Liver (tissue), 9 donors: ENCODE results near the gene HPD. TPM values are rescaled to one million over a fixed set of nuclear protein-coding genes. Genes with fewer than 3 reads are reported as not detected.

Source experiments
- DNase-seq: peaks from one replicate; pipeline ENCODE4 v3.0.0-alpha.2; 2017; ENCODE audit warnings: low spot score
- H3K27ac ChIP-seq, 2 donors: one replicate each; pipeline ENCODE4 v1.7.0; 2013; ENCODE audit warnings: inconsistent platforms in 2 of 2, low read length in 2 of 2, control low read depth in 1 of 2, low read depth in 1 of 2, mild to moderate bottlenecking in 1 of 2
- H3K27me3 ChIP-seq, 4 donors: one replicate each; pipeline versions ENCODE4 v1.6.1 to v1.7.0; 2013; ENCODE audit warnings: low read length in 3 of 4, inconsistent platforms in 1 of 4, mild to moderate bottlenecking in 1 of 4, moderate library complexity in 1 of 4; ENCODE audit not compliant: control insufficient read depth in 4 of 4, insufficient read depth in 4 of 4
- H3K36me3 ChIP-seq, 4 donors: one replicate each; pipeline versions ENCODE4 v1.6.1 to v1.7.0; 2013; ENCODE audit warnings: low read length in 3 of 4, mild to moderate bottlenecking in 3 of 4, low read depth in 1 of 4, moderate library complexity in 1 of 4; ENCODE audit not compliant: control insufficient read depth in 4 of 4, insufficient read depth in 3 of 4
- H3K4me1 ChIP-seq, 4 donors: one replicate each; pipeline versions ENCODE4 v1.6.1 to v1.7.0; 2013; ENCODE audit warnings: low read length in 3 of 4, mild to moderate bottlenecking in 3 of 4, moderate library complexity in 1 of 4; ENCODE audit not compliant: control insufficient read depth in 4 of 4, insufficient read depth in 4 of 4
- H3K4me3 ChIP-seq, 3 donors: one replicate each; pipeline versions ENCODE4 v1.6.1 to v1.7.0; 2013; ENCODE audit warnings: low read length in 3 of 3, control low read depth in 1 of 3, low read depth in 1 of 3, mild to moderate bottlenecking in 1 of 3
- H3K9ac ChIP-seq, 2 donors: one replicate each; pipeline ENCODE4 v1.7.0; 2013; ENCODE audit warnings: low read length in 2 of 2, mild to moderate bottlenecking in 2 of 2, moderate library complexity in 2 of 2, control low read depth in 1 of 2, low read depth in 1 of 2
- H3K9me3 ChIP-seq, 4 donors: one replicate each; pipeline versions ENCODE4 v1.6.1 to v1.7.0; 2013; ENCODE audit warnings: low read length in 3 of 4; ENCODE audit not compliant: control insufficient read depth in 4 of 4
- CTCF ChIP-seq: fragments of 150-350 bp; IDR thresholded peaks from 2 replicates; pipeline ENCODE4 v1.5.1; 2017; ENCODE audit warnings: improper control_type of control experiment, low read depth, low read length; ENCODE audit not compliant: missing input control
- EGR1 ChIP-seq, 2 donors: IDR thresholded peaks; 2 replicates each; pipeline ENCODE4 v1.6.1; 2016 to 2018; ENCODE audit warnings: antibody characterized with exemption in 2 of 2, low read depth in 2 of 2
- FOXA1 ChIP-seq: IDR thresholded peaks from 2 replicates; pipeline ENCODE4 v1.6.1; 2016; ENCODE audit warnings: antibody characterized with exemption
- FOXA2 ChIP-seq: IDR thresholded peaks from 2 replicates; pipeline ENCODE4 v1.6.1; 2016; ENCODE audit warnings: antibody characterized with exemption
- GABPA ChIP-seq, 2 donors: IDR thresholded peaks in 1 of 2; conservative IDR thresholded peaks in 1 of 2; 2 replicates each; pipeline ENCODE4 v1.6.1; 2016; ENCODE audit warnings: antibody characterized with exemption in 2 of 2, mild to moderate bottlenecking in 1 of 2, moderate library complexity in 1 of 2
- HNF4G ChIP-seq: IDR thresholded peaks from 2 replicates; pipeline ENCODE4 v1.6.1; 2016; ENCODE audit warnings: antibody characterized with exemption
- JUND ChIP-seq, 2 donors: IDR thresholded peaks; 2 replicates each; pipeline ENCODE4 v1.6.1; 2016; ENCODE audit warnings: antibody characterized with exemption in 2 of 2
- NR2F2 ChIP-seq: IDR thresholded peaks from 2 replicates; pipeline ENCODE4 v1.6.1; 2016; ENCODE audit warnings: antibody characterized with exemption
- RAD21 ChIP-seq, 2 donors: IDR thresholded peaks; 2 replicates each; pipeline ENCODE4 v1.6.1; 2016; ENCODE audit warnings: antibody characterized with exemption in 2 of 2, mild to moderate bottlenecking in 2 of 2
- REST ChIP-seq: IDR thresholded peaks from 2 replicates; pipeline ENCODE4 v1.6.1; 2016; ENCODE audit warnings: antibody characterized with exemption, mild to moderate bottlenecking
- RXRA ChIP-seq, 2 donors: IDR thresholded peaks; 2 replicates each; pipeline ENCODE4 v1.6.1; 2017 to 2018; ENCODE audit warnings: antibody characterized with exemption in 2 of 2, mild to moderate bottlenecking in 1 of 2
- SP1 ChIP-seq: IDR thresholded peaks from 2 replicates; pipeline ENCODE4 v1.6.1; 2018; ENCODE audit warnings: antibody characterized with exemption, mild to moderate bottlenecking
- YY1 ChIP-seq: IDR thresholded peaks from 2 replicates; pipeline ENCODE4 v1.6.1; 2016; ENCODE audit warnings: antibody characterized with exemption, mild to moderate bottlenecking
- ZBTB33 ChIP-seq: IDR thresholded peaks from 2 replicates; pipeline ENCODE4 v1.6.1; 2016; ENCODE audit warnings: antibody characterized with exemption
- WGBS: extraction: QIAGEN DNeasy Blood & Tissue Kit; methylation state at CpG from one replicate; pipeline ENCODE4 v1.1.7; 2013; 5-methylcytosine and 5-hydroxymethylcytosine counted together
- polyA plus RNA-seq, 2 donors: library from polyadenylated mRNA; stranded (reverse) in 1 of 2; unstranded in 1 of 2; fragments of 200-250 nt in 1 of 2; fragments of >200 nt in 1 of 2; fragmentation: Nextera tagmentation in 1 of 2; extraction: Ambion mirVana in 1 of 2; gene quantifications; one replicate each; pipeline versions ENCODE4 v1.2.1 to v1.2.3, GENCODE V29; 2013 to 2015
- total RNA-seq, 2 donors: library from RNA; depleted of rRNA; stranded (reverse); fragments of >200 nt; gene quantifications; one replicate each; pipeline ENCODE4 v1.2.3, GENCODE V29; 2014
- TF ChIP-seq, protein P1 (sequence below): IDR thresholded peaks from 2 replicates; pipeline ENCODE4 v1.6.1; 2016; ENCODE audit warnings: antibody characterized with exemption
- TF ChIP-seq, protein P2 (sequence below): IDR thresholded peaks from 2 replicates; pipeline ENCODE4 v1.6.1; 2016; ENCODE audit warnings: antibody characterized with exemption
- donor health status: healthy.
- donor health status: healthy.
- donor health status: healthy.
- donor health status: healthy.
- donor health status: healthy.

Gene HPD
- total and polyA plus RNA-seq, 4 donors, result 31.3 to 812 (median 509) TPM

GRCh38 chr12:121793838-121794533 is 64.7 kb downstream of the HPD start (continued):
- TF ChIP-seq REST (no peak), ZBTB33 (no peak), RXRA (IDR thresholded peaks at IDR 0.05) (peak in 1 of 2 donors; percentile 13), HNF4G (no peak)
- TF ChIP-seq, protein P1, sequence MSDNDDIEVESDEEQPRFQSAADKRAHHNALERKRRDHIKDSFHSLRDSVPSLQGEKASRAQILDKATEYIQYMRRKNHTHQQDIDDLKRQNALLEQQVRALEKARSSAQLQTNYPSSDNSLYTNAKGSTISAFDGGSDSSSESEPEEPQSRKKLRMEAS, result peak; percentile 7

DNA sequence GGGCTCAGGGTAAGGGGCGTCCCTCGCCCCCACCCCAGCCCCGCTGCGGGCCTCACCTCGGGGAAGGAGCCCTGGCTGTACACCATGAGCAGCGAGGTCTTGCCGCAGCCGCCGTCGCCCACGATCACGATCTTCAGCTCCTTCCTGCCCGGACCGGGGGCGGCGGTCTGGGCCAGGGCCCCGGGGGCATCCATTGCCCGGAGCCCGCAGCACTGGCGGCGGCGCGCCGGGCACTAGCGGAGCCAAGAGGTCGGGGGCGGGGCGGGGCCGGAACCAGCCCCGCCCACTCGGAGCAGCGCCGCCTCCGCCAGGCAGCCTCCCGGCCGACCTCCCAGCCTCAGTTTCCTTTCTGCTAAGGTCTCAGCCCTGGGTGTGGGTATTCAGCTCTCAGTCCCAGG is 65.2 kb downstream of the HPD start, which contains the start of gene RHOF:
RHOF (minus strand) TSS at position 249 of the 398 bp plus-strand sequence; CDS start at position 194, 55 bp downstream.
- peaks cover 17 to 52% (median 44%) of the 10 kb centered on the region in 4 donors for H3K4me1 ChIP-seq
- H3K36me3 ChIP-seq, result no peaks in the 10 kb centered on the region
- peak; percentile 71 for DNase-seq

GRCh38 chr12:121792607-121793439 is 65.8 kb downstream of the HPD start:
- DNase-seq, result no peak
- Histone ChIP-seq H3K9ac (peak overlapping the region in 1 of 2 donors; percentile 69), H3K36me3 (no peaks in the 10 kb centered on the region), H3K4me1 (peaks cover 17 to 46% (median 38%) of the 10 kb centered on the region in 4 donors), H3K27ac (peak overlapping the region in 1 of 2 donors; percentile 31), H3K27me3 (no peaks in the 10 kb centered on the region), H3K9me3 (no peaks in the 10 kb centered on the region), H3K4me3 (peak overlapping the region in 1 of 3 donors; percentile 47)
- WGBS, result 59% methylated on average over 48 of the region's 48 CpGs
- TF ChIP-seq FOXA1, result no peak
- TF ChIP-seq FOXA2, result no peak
- no peak for TF ChIP-seq GABPA (IDR thresholded peaks at IDR 0.05 in 1 of 2, conservative IDR thresholded peaks at IDR 0.05 in 1 of 2)
- no peak for TF ChIP-seq JUND (IDR thresholded peaks at IDR 0.05)
- TF ChIP-seq HNF4G, result no peak
- no peak for TF ChIP-seq NR2F2
- TF ChIP-seq, protein P2, sequence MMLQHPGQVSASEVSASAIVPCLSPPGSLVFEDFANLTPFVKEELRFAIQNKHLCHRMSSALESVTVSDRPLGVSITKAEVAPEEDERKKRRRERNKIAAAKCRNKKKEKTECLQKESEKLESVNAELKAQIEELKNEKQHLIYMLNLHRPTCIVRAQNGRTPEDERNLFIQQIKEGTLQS, result no peak
- TF ChIP-seq ZBTB33, result no peak
- TF ChIP-seq SP1, result no peak
- TF ChIP-seq EGR1 (IDR thresholded peaks at IDR 0.05; ENCODE audit: low read depth in 2 of 2), result no peak
- TF ChIP-seq RAD21 (IDR thresholded peaks at IDR 0.05), result no peak
- no peak for TF ChIP-seq CTCF
- TF ChIP-seq, protein P1, result no peak
- TF ChIP-seq YY1, result no peak

More for the DNA sequence above, 65.2 kb downstream of the HPD start, which contains the start of gene RHOF:
- 8% methylated on average over 36 of the region's 36 CpGs for WGBS
- no peak for TF ChIP-seq FOXA2
- TF ChIP-seq, protein P1, result no peak
- TF ChIP-seq SP1, result no peak
- peak within 1 kb of the TSS; percentile 35 to 61 (median 47) for H3K4me3 ChIP-seq
- H3K27ac ChIP-seq, result peak within 1 kb of the TSS; percentile 92
- no peaks in the 10 kb centered on the region for H3K9me3 ChIP-seq
- no peaks in the 10 kb centered on the region for H3K27me3 ChIP-seq
- H3K9ac ChIP-seq, result peak within 1 kb of the TSS; percentile 72 to 73
